ENCODE results near the gene NAPA. TPM values are rescaled to one million over a fixed set of nuclear protein-coding genes. Genes with fewer than 3 reads are reported as not detected.
"Not testable (repeated sequence)": the region's sequence is repeated elsewhere in the genome, so short reads cannot be mapped to it uniquely, and the experiment has no call there.

NAPA gene
- total RNA-seq, 2 experiments from 2014 or later: 65.6 to 69.2 TPM

GRCh38 chr19:47489072-47489914, 25.6 kb downstream of the NAPA start:
- Mint-ChIP-seq H3K36me3 (peaks cover 21% of the 10 kb centered on the region), H3K9me3 (no peaks in the 10 kb centered on the region), H3K4me3 (no peak overlapping the region), H3K27ac (no peak overlapping the region), H3K27me3 (no peaks in the 10 kb centered on the region), H3K4me1 (peaks cover 31% of the 10 kb centered on the region)
- no peak for DNase-seq

GRCh38 chr19:47487551-47488515, 27.0 kb downstream of the NAPA start:
- H3K4me1 Mint-ChIP-seq: peaks cover 32% of the 10 kb centered on the region
- peaks cover 22% of the 10 kb centered on the region for H3K36me3 Mint-ChIP-seq
- peak overlapping the region; percentile 92 for H3K27ac Mint-ChIP-seq
- no peaks in the 10 kb centered on the region for H3K27me3 Mint-ChIP-seq
- H3K9me3 Mint-ChIP-seq: no peaks in the 10 kb centered on the region
- DNase-seq: no peak
- no peak overlapping the region for H3K4me3 Mint-ChIP-seq

DNA sequence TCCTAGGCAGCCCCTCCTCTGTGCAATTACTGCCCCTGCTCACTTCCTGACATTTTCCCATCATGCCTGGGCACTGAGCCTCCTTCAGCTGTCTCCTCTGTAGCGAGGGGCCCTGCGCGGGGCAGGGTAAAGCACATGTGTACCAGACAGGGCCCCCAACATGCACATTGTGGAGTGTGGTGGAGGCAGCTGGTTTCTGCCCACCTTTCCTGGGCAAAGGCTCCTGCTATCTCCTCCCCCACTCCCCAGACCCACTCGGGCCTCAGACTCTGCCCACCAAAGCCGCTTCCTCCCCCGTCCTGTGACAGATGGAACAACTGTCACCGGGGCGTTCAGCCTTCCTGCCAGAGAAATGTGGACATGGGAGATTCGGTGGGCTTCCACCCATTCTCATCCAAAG, 28.0 kb downstream of the NAPA start:
- Mint-ChIP-seq H3K27ac (peak overlapping the region; percentile 92), H3K9me3 (no peaks in the 10 kb centered on the region), H3K36me3 (peaks cover 22% of the 10 kb centered on the region), H3K27me3 (no peaks in the 10 kb centered on the region), H3K4me3 (peak overlapping the region; percentile 58), H3K4me1 (peaks cover 32% of the 10 kb centered on the region)
- DNase-seq: peak; percentile 18

- not testable (repeated sequence) for H3K27me3 Mint-ChIP-seq, DNase-seq, H3K9me3 Mint-ChIP-seq
- peak overlapping the region; percentile 92 for H3K27ac Mint-ChIP-seq
- peaks cover 22% of the 10 kb centered on the region for H3K36me3 Mint-ChIP-seq
- H3K4me1 Mint-ChIP-seq: peaks cover 32% of the 10 kb centered on the region
- H3K4me3 Mint-ChIP-seq: peak overlapping the region; percentile 32
These were observed 28.6 kb downstream of the NAPA start for GRCh38 chr19:47486220-47486619.

DNA sequence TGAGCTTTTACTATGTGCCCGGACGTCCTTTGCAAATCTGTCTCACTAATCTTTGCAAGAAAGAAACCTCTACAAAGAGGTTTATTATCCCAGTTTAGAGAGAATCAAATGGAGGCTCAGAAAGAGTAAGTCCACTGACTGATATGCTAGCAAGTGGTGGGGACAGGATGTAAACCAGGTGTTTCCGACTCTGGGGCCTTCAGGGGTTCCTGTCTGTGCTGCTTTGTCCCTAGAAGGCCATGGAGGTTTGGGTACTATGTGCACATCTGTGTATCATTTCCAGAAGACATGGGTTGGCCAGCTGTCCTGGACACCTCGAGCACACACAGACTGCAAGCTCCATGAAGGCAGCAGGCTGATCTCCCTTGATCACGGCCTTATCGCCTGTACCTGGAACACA, 29.7 kb downstream of the NAPA start:
- Mint-ChIP-seq H3K4me1 (peaks cover 32% of the 10 kb centered on the region), H3K36me3 (peaks cover 21% of the 10 kb centered on the region), H3K4me3 (peak overlapping the region; percentile 98), H3K27ac (peak overlapping the region; percentile 99), H3K27me3 (no peaks in the 10 kb centered on the region), H3K9me3 (no peaks in the 10 kb centered on the region)
- no peak for DNase-seq

DNA sequence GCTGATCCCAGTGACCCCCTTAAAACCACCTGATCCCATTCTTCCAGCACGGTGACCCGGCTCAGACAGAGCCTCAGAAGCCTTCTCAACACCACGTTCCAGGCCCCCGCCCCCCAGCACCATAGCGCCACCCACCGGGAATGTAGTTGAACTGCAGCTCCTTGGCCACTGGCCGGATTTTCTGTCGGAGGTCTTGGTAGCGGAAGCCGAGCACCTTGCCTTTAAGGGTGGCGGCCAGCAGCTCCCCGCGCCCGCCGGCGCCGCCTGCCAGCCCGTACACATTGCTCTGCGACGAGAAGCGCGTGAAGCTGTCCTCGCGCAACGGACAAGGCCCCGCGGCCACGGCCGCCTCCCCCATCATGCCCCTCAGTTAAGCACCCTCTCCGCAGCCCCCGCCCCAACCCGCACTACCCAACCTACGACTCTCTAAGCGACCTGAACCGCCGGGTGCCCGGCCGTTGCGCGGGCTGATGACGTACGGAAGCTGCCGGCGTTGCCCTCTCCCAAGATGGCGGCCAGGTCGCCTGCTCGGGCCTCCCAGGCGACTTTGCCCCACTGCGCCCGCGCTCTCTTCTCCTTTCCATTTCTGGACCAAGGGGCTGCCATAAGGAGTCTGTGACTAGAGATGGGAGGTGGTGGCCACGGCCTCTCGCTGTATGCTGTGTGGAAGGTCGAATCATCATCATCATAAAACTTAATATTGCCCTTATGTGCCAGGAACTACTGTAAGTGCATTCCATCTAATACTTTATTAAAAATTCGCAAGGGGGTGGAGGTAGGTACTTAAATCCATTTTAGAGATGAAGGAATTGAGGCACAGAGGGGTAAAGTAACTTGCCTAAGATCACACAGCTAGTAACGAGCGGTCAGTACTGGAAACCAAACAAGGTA, 30.8 kb downstream of the NAPA start, which contains the start of gene KPTN:
KPTN (minus strand) TSS at position 420 of the 891 bp plus-strand sequence; CDS start at position 361, 59 bp downstream.
- peaks cover 17% of the 10 kb centered on the region for H3K36me3 Mint-ChIP-seq
- DNase-seq: peak; percentile 92
- H3K4me3 Mint-ChIP-seq: peak within 1 kb of the TSS; percentile 98
- peak within 1 kb of the TSS; percentile 99 for H3K27ac Mint-ChIP-seq
- no peaks in the 10 kb centered on the region for H3K27me3 Mint-ChIP-seq
- peaks cover 32% of the 10 kb centered on the region for H3K4me1 Mint-ChIP-seq
- no peaks in the 10 kb centered on the region for H3K9me3 Mint-ChIP-seq

DNA sequence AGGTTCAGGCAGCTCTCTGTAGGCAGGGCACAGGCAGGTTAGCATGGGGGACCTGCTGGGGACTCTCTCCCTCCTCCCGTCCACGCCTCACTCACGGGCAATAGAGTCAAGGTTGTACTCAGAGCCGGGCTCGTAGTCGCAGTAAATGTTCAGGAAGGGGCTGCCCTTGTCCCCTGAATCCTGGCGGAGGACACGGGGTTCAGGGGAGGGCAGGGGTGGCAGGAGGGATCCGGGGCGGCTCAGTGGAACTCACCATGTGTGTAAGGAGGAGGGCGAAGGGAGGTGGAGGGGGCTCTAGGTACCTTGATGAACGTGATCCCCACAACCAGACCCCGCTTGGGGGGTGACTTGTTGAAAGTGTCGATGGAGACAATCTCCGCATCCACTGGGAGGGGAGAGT, 31.7 kb downstream of the NAPA start:
- Mint-ChIP-seq H3K27ac (no peak overlapping the region), H3K36me3 (peaks cover 17% of the 10 kb centered on the region), H3K4me1 (peaks cover 32% of the 10 kb centered on the region), H3K4me3 (peak overlapping the region; percentile 98), H3K9me3 (no peaks in the 10 kb centered on the region), H3K27me3 (no peaks in the 10 kb centered on the region)
- no peak for DNase-seq

DNA sequence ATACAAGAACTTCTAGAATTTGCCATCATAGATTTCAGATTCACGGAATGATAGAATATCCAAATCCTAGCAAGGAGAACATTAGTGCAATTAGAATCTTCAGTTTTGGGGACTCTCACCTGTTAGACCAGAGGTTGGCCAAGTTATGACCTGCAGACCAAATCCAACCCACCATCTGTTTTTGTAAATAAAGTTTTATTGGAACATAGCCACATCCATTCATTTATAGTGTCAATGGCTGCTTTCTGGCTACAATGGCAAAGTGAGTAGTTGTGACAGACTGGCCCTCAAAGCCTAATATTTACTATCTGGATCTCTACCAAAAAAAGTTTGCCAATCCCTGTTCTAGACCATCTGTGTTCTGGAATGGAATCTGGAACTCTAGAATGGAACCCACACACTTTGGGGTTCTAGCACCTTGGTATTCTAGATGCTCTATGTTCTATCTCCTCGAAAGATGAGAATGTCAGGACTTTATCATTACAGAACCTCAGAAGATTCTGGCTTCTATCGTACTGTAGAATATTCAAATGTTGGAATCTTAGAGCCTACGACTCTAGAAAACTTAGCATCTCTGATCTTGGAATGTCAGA, 33.3 kb downstream of the NAPA start:
- no peak for DNase-seq
- peaks cover 20% of the 10 kb centered on the region for H3K4me1 Mint-ChIP-seq
- H3K27me3 Mint-ChIP-seq: no peaks in the 10 kb centered on the region
- no peak overlapping the region for H3K27ac Mint-ChIP-seq
- H3K36me3 Mint-ChIP-seq: peaks cover 13% of the 10 kb centered on the region
- H3K9me3 Mint-ChIP-seq: no peaks in the 10 kb centered on the region
- no peak overlapping the region for H3K4me3 Mint-ChIP-seq

DNA sequence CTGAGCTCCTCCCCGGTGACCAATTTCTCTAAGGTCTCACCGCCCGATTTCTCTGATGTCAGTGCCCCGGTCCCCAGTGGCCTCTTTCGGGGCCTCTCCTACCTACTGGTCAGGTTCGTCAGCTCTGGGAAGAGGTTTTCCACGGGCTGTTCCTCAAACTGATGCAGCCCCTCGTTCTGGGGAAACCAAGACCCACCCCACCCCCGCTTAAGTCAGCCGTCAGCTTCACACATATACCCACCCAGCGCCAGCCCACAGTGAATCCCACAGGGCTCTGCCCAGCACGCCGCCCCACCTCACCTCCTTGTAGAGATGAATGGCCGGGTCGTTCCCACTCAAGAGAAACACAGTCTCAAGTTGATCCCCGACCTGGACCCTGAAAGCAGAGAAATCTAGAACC, 34.2 kb downstream of the NAPA start:
- Mint-ChIP-seq H3K4me1 (peaks cover 12% of the 10 kb centered on the region), H3K4me3 (no peak overlapping the region), H3K27ac (no peak overlapping the region)

GRCh38 chr19:47479701-47480503, 35.0 kb downstream of the NAPA start:
- H3K36me3 Mint-ChIP-seq: peaks cover 4% of the 10 kb centered on the region
- no peaks in the 10 kb centered on the region for H3K27me3 Mint-ChIP-seq
- no peak for DNase-seq
- H3K27ac Mint-ChIP-seq: no peak overlapping the region
- H3K4me1 Mint-ChIP-seq: peaks cover 4% of the 10 kb centered on the region
- no peak overlapping the region for H3K4me3 Mint-ChIP-seq
- no peaks in the 10 kb centered on the region for H3K9me3 Mint-ChIP-seq

More for the DNA sequence above, 34.2 kb downstream of the NAPA start:
- H3K27me3 Mint-ChIP-seq: no peaks in the 10 kb centered on the region
- no peaks in the 10 kb centered on the region for H3K9me3 Mint-ChIP-seq
- peaks cover 11% of the 10 kb centered on the region for H3K36me3 Mint-ChIP-seq
- no peak for DNase-seq

GRCh38 chr19:47476438-47476972, 38.4 kb downstream of the NAPA start:
- H3K4me1 Mint-ChIP-seq: peaks cover 2% of the 10 kb centered on the region
- DNase-seq: no peak
- no peaks in the 10 kb centered on the region for H3K36me3 Mint-ChIP-seq
- no peak overlapping the region for H3K27ac Mint-ChIP-seq
- H3K4me3 Mint-ChIP-seq: no peak overlapping the region
- H3K9me3 Mint-ChIP-seq: no peaks in the 10 kb centered on the region
- H3K27me3 Mint-ChIP-seq: peaks cover 23% of the 10 kb centered on the region

DNA sequence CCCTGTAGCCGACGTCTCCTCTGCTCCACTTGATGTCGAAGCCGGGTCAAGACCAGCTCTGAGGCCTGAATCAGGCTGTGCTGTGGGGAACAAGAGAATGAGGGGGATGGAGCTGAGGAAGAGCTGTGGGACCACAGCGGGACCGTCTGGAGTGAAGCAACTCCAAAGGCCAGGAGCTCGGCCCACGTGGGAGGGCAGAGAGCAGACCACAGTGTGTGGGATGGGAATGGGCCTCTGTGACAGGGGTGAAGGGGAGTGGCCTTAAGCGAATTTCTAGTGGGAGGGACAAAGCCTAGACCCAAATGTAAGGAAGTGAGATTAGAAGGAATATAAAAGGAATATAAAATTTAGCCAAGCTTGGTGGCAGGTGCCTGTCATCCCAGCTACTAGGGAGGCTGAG, 39.4 kb downstream of the NAPA start:
- DNase-seq: no peak
- no peak overlapping the region for H3K4me3 Mint-ChIP-seq
- H3K27me3 Mint-ChIP-seq: peaks cover 33% of the 10 kb centered on the region
- H3K27ac Mint-ChIP-seq: no peak overlapping the region
- peaks cover 6% of the 10 kb centered on the region for H3K4me1 Mint-ChIP-seq
- no peaks in the 10 kb centered on the region for H3K9me3 Mint-ChIP-seq
- H3K36me3 Mint-ChIP-seq: no peaks in the 10 kb centered on the region

DNA sequence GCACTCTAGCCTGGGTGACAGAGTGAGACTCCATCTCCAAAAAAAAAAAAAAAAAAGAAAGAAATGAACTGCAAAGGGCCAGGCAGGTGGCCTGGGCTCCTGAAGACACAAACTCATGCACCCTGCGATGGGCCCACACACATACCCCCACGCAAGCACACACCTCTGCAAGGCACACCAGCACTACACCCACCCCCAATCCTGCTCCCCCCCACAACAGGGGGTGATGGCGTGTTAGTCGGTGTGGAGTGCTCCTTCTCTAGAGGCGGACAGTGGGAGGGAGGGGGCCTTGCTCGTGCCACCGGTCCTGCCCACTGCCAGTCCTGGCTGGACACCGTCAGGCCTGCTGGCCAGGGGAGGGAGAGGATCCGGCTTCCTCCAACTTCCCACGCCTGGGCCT, 41.5 kb downstream of the NAPA start:
- H3K27ac Mint-ChIP-seq: no peak overlapping the region
- H3K9me3 Mint-ChIP-seq: no peaks in the 10 kb centered on the region
- peaks cover 8% of the 10 kb centered on the region for H3K4me1 Mint-ChIP-seq
- no peak for DNase-seq
- H3K27me3 Mint-ChIP-seq: peaks cover 55% of the 10 kb centered on the region
- H3K36me3 Mint-ChIP-seq: no peaks in the 10 kb centered on the region
- no peak overlapping the region for H3K4me3 Mint-ChIP-seq
